ENCODE measurements around the gene ROBO3.
A peak's percentile ranks its signal among the peaks of the same experiment; 100 is the strongest.

ROBO3 gene

DNA sequence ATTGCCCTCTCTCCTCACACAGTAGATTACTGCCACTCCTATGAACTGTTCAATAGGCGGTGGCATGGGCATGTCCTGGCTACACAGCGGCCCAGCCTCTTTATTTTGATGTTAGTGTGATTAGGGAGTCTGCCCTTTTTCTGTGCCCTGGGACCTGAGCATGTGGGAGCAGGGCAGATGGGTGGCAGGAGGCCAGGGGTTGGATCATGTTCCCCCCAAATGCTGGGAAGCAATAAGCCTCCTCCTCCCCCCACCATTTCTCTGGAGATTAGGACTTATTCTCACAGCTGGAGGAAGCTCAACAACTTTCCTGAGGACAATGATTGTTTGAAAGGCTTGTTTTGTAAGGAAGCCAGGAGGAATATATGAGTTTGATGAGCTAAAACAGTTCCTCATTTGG is 54.7 kb downstream of the ROBO3 start:
- no peak for DNase-seq (ENCODE audit: low read depth in 2 of 3, low spot score in 2 of 3)

GRCh38 chr11:124920356-124920755 is 55.1 kb downstream of the ROBO3 start:
- DNase-seq (ENCODE audit: low read depth in 2 of 3, low spot score in 2 of 3): no peak

- DNase-seq (ENCODE audit: low read depth in 2 of 3, low spot score in 2 of 3): peak; percentile 52 to 67 (median 59)
These were observed 55.8 kb downstream of the ROBO3 start for GRCh38 chr11:124920870-124921609.

DNA sequence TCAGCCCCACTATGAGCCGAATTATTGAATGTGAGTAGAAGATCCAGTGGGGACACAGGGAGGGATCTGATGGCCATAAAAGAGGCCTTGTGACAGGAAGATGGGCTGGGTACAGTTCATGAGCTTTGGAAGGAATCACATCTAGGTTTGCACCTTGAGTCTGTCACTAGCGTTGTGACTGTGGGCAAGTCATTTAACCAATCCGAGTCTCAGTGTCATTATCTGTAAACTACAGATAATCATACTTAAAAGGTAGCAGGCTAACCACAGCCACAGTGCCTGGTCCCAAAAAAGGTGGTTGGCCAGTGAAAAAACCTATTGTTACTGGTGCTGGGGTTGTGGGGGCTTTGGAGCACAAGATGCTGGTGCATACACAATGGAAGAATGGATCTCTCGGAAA is 57.6 kb downstream of the ROBO3 start:
- no peak for DNase-seq (ENCODE audit: low read depth in 2 of 3, low spot score in 2 of 3)

DNA sequence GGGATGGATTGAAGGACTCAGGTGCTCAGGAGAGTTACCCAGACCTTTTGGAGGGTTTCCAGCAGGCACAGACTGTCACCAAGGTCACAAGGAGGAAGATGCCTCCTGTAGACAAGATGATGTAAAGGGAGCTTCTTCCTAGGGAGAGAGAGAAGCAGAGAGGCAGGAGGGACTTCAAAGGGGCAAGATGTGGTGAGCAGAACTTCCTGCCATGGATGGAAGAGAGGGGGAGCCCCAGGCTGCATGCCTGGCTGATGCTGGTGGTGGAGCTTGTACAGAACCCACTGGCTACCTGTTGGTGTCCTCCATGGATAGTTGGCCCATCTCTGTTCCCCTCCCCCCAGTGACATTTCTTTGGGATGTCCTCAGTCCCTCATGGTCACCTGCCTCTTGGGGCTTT is 58.1 kb downstream of the ROBO3 start:
- DNase-seq (ENCODE audit: low read depth in 2 of 3, low spot score in 2 of 3): no peak

GRCh38 chr11:124928942-124929665 is 63.9 kb downstream of the ROBO3 start:
- DNase-seq (ENCODE audit: low read depth in 2 of 3, low spot score in 2 of 3): no peak

DNA sequence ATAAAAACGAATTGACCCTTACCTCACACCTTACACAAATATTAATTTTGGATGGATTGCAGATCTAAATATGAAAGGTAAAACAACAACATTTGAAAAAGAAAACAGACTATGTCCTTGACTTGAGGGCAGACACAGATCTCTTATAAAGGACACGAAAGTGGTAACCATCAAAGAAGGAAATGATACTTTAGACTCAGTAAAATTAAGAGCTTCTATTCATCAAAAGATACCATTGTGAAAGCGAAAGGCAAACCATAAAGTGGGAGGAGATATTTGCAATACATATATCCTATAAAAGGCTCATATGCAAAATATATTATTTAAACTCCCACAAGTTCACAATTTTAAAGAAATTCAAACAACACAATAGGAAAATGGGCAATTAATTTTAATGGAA is 65.6 kb downstream of the ROBO3 start:
- no peak for DNase-seq (ENCODE audit: low read depth in 2 of 3, low spot score in 2 of 3)

All from activated CD8-positive, alpha-beta memory T cell treated with anti-CD3 and anti-CD28 coated beads for 48 hours (primary cell).